ENCODE results near the gene STIM2. TPM values are rescaled to one million over a fixed set of nuclear protein-coding genes. Genes with fewer than 3 reads are reported as not detected.
"Not testable (repeated sequence)": the region's sequence is repeated elsewhere in the genome, so short reads cannot be mapped to it uniquely, and the experiment has no call there.

Gene STIM2
- polyA plus RNA-seq, 1 donor (not counting 4 experiments of a cell fraction or from before 2014, with no cell fraction given) = 20.7 TPM

DNA sequence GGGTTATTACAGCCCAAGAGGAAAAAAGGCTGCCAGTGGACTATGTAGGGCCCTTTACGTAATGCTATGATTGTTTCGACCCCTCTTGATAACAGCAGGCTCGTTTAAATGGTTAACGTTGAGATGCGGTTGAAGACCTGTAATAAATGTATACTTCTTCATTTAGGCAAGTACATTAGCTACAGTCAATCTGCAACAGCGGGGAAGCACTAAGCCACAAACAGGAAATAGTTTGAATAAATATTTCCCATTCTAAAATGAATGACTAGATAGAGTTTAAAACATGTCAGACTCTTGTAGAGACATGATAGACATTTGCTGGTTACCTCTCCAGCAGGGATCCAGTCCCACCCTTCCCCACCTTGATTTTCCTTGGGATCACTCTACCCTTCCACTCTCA is 38.1 kb upstream of the STIM2 start:
- no peaks in the 10 kb centered on the region for H3K27me3 ChIP-seq (ENCODE audit: control insufficient read depth, extremely low read depth, insufficient read depth, low read length)
- dilution Hi-C loops (cut with MboI; ENCODE audit: extremely low pct_ligation_motif_present, low sequenced_read_pairs) = no loop called here
- H3K4me2 ChIP-seq (ENCODE audit: control insufficient read depth, extremely low read depth, insufficient read depth, low read depth, low read length) = no peak overlapping the region
- no peak overlapping the region for H3K9ac ChIP-seq (ENCODE audit: control insufficient read depth, extremely low read depth, insufficient read depth, low read length)
- FAIRE-seq (no peak), DNase-seq (ENCODE audit: low read depth, low spot score) (no peak)
- no peak for TF ChIP-seq EZH2 (IDR thresholded peaks at IDR 0.05; ENCODE audit: low read length)
- TF ChIP-seq, protein P1, sequence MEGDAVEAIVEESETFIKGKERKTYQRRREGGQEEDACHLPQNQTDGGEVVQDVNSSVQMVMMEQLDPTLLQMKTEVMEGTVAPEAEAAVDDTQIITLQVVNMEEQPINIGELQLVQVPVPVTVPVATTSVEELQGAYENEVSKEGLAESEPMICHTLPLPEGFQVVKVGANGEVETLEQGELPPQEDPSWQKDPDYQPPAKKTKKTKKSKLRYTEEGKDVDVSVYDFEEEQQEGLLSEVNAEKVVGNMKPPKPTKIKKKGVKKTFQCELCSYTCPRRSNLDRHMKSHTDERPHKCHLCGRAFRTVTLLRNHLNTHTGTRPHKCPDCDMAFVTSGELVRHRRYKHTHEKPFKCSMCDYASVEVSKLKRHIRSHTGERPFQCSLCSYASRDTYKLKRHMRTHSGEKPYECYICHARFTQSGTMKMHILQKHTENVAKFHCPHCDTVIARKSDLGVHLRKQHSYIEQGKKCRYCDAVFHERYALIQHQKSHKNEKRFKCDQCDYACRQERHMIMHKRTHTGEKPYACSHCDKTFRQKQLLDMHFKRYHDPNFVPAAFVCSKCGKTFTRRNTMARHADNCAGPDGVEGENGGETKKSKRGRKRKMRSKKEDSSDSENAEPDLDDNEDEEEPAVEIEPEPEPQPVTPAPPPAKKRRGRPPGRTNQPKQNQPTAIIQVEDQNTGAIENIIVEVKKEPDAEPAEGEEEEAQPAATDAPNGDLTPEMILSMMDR (optimal IDR thresholded peaks at IDR 0.05 in 1 of 3, IDR thresholded peaks at IDR 0.05 in 1 of 3, conservative IDR thresholded peaks at IDR 0.05 in 1 of 3; ENCODE audit: extremely low read depth in 1 of 3, insufficient read depth in 2 of 3, low read length in 3 of 3) = no peak
- H3K9me3 ChIP-seq (ENCODE audit: control insufficient read depth, low read depth, low read length) = no peaks in the 10 kb centered on the region
- H3K36me3 ChIP-seq (ENCODE audit: control insufficient read depth in 2 of 2, extremely low read depth in 1 of 2, insufficient read depth in 2 of 2, low read length in 2 of 2) = no peaks in the 10 kb centered on the region
- H2AFZ ChIP-seq (ENCODE audit: control insufficient read depth, low read length) = no peak overlapping the region
- H3K4me1 ChIP-seq (ENCODE audit: control insufficient read depth, extremely low read depth, insufficient read depth, low read length) = no peaks in the 10 kb centered on the region
- H3K4me3 ChIP-seq (ENCODE audit: control insufficient read depth in 2 of 3, extremely low read depth in 1 of 3, insufficient read depth in 2 of 3, low read depth in 1 of 3, low read length in 3 of 3) = no peak overlapping the region
- no peak overlapping the region for H3K27ac ChIP-seq (ENCODE audit: control insufficient read depth, insufficient read depth, low read length)
- H3K79me2 ChIP-seq (ENCODE audit: control insufficient read depth, insufficient read depth, low read length) = no peaks in the 10 kb centered on the region
- no peaks in the 10 kb centered on the region for H3K9me1 ChIP-seq (ENCODE audit: control insufficient read depth, extremely low read depth, insufficient read depth, low read length)
- no peaks in the 10 kb centered on the region for H4K20me1 ChIP-seq (ENCODE audit: control insufficient read depth, extremely low read depth, insufficient read depth, low read length)

DNA sequence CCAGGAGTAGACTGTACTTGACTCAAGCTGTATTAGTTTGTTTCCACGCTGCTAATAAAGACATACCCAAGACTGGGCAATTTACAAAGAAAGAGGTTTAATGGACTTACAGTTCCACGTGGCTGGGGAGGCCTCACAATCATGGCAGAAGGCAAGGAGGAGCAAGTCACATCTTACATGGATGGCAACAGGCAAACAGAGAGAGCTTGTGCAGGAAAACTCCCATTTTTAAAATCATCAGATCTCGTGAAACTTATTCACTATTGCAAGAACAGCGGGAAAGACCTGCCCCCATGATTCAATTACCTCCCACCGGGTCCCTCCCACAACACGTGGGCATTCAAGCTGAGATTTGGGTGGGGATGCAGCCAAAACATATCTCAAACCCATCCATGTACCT is 37.7 kb upstream of the STIM2 start:
- H3K4me2 ChIP-seq (ENCODE audit: control insufficient read depth, extremely low read depth, insufficient read depth, low read depth, low read length); DNase-seq (ENCODE audit: low read depth, low spot score); H3K36me3 ChIP-seq (ENCODE audit: control insufficient read depth in 2 of 2, extremely low read depth in 1 of 2, insufficient read depth in 2 of 2, low read length in 2 of 2); H3K27ac ChIP-seq (ENCODE audit: control insufficient read depth, insufficient read depth, low read length); dilution Hi-C loops (cut with MboI; ENCODE audit: extremely low pct_ligation_motif_present, low sequenced_read_pairs); H2AFZ ChIP-seq (ENCODE audit: control insufficient read depth, low read length); FAIRE-seq; H3K9me1 ChIP-seq (ENCODE audit: control insufficient read depth, extremely low read depth, insufficient read depth, low read length); H4K20me1 ChIP-seq (ENCODE audit: control insufficient read depth, extremely low read depth, insufficient read depth, low read length); H3K4me1 ChIP-seq (ENCODE audit: control insufficient read depth, extremely low read depth, insufficient read depth, low read length); H3K27me3 ChIP-seq (ENCODE audit: control insufficient read depth, extremely low read depth, insufficient read depth, low read length); H3K4me3 ChIP-seq (ENCODE audit: control insufficient read depth in 2 of 3, extremely low read depth in 1 of 3, insufficient read depth in 2 of 3, low read depth in 1 of 3, low read length in 3 of 3); H3K9me3 ChIP-seq (ENCODE audit: control insufficient read depth, low read depth, low read length); H3K9ac ChIP-seq (ENCODE audit: control insufficient read depth, extremely low read depth, insufficient read depth, low read length); H3K79me2 ChIP-seq (ENCODE audit: control insufficient read depth, insufficient read depth, low read length): not testable (repeated sequence)

DNA sequence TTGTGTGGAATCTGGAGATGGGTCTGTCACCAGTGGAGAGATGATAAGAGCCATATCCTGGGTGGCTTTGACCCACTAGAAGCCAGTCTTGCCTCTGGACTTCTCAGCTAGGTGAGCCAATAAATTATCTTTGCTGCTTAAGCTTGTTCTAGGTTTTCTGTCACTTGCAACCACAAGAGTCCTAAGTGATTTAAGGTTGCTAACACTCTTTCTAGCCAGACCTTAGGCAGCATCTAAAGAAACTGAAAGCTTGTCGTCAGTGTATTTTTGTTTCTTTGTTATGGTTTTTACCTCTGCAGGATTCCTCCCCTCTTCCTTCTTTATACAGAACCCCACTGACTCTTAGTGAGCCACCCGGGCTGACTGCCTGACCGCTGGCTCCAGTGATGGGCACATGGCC is 37.1 kb upstream of the STIM2 start:
- Histone ChIP-seq H3K4me1 (ENCODE audit: control insufficient read depth, extremely low read depth, insufficient read depth, low read length) (no peaks in the 10 kb centered on the region), H3K4me3 (ENCODE audit: control insufficient read depth in 2 of 3, extremely low read depth in 1 of 3, insufficient read depth in 2 of 3, low read depth in 1 of 3, low read length in 3 of 3) (no peak overlapping the region), H3K79me2 (ENCODE audit: control insufficient read depth, insufficient read depth, low read length) (no peaks in the 10 kb centered on the region), H3K27me3 (ENCODE audit: control insufficient read depth, extremely low read depth, insufficient read depth, low read length) (no peaks in the 10 kb centered on the region), H4K20me1 (ENCODE audit: control insufficient read depth, extremely low read depth, insufficient read depth, low read length) (no peaks in the 10 kb centered on the region), H2AFZ (ENCODE audit: control insufficient read depth, low read length) (no peak overlapping the region), H3K9me1 (ENCODE audit: control insufficient read depth, extremely low read depth, insufficient read depth, low read length) (no peaks in the 10 kb centered on the region), H3K9ac (ENCODE audit: control insufficient read depth, extremely low read depth, insufficient read depth, low read length) (no peak overlapping the region), H3K36me3 (ENCODE audit: control insufficient read depth in 2 of 2, extremely low read depth in 1 of 2, insufficient read depth in 2 of 2, low read length in 2 of 2) (no peaks in the 10 kb centered on the region), H3K9me3 (ENCODE audit: control insufficient read depth, low read depth, low read length) (no peaks in the 10 kb centered on the region), H3K27ac (ENCODE audit: control insufficient read depth, insufficient read depth, low read length) (no peak overlapping the region), H3K4me2 (ENCODE audit: control insufficient read depth, extremely low read depth, insufficient read depth, low read depth, low read length) (no peak overlapping the region)
- no peak for DNase-seq (ENCODE audit: low read depth, low spot score)
- dilution Hi-C loops (cut with MboI; ENCODE audit: extremely low pct_ligation_motif_present, low sequenced_read_pairs) = no loop called here
- no peak for TF ChIP-seq EZH2 (IDR thresholded peaks at IDR 0.05; ENCODE audit: low read length)
- TF ChIP-seq, protein P1 (optimal IDR thresholded peaks at IDR 0.05 in 1 of 3, IDR thresholded peaks at IDR 0.05 in 1 of 3, conservative IDR thresholded peaks at IDR 0.05 in 1 of 3; ENCODE audit: extremely low read depth in 1 of 3, insufficient read depth in 2 of 3, low read length in 3 of 3) = no peak
- FAIRE-seq = no peak

All from keratinocyte (primary cell).